OCI-LY7 (cell line): ENCODE data around the gene DLGAP3. TPM values are rescaled to one million over a fixed set of nuclear protein-coding genes. Genes with fewer than 3 reads are reported as not detected.

Source experiments
- BruUV-seq: library from RNA; stranded (reverse); fragments of 400-500 nt; replicated peaks from 2 replicates; lab custom pipeline; 2021; lab: Mats Ljungman, UMichigan
- CTCF ChIA-PET: fragments of 300-600 bp; sonication (Branson Sonifier 250); formaldehyde crosslinking; loops from one replicate; lab custom pipeline; 2022; ENCODE audit warnings: antibody characterized with exemption; ENCODE audit not compliant: unreplicated experiment; lab: Charles Lee
- POLR2A ChIA-PET: fragments of 300-600 bp; sonication (Branson Sonifier 250); formaldehyde crosslinking; loops from one replicate; lab custom pipeline; 2022; ENCODE audit warnings: antibody characterized with exemption; lab: Charles Lee
- DNase-seq: peaks from one replicate; pipeline ENCODE4 v3.0.0-alpha.2; 2015; ENCODE audit warnings: low spot score
- H2AFZ ChIP-seq: fragments of 200-600 bp; sonication (generic), shearing (Covaris generic); 2 replicates; pipeline ENCODE4 v1.6.1; 2014; ENCODE audit warnings: mild to moderate bottlenecking, antibody characterized with exemption, low read length, moderate library complexity
- H3K27ac ChIP-seq: fragments of 200-600 bp; sonication (generic); 2 replicates; pipeline ENCODE4 v1.5.1; 2014; ENCODE audit warnings: mixed run types, low read depth, mild to moderate bottlenecking, moderate library complexity, low read length, inconsistent platforms; ENCODE audit not compliant: poor library complexity, severe bottlenecking
- H3K36me3 ChIP-seq: fragments of 200-600 bp; sonication (generic); 2 replicates; pipeline ENCODE4 v1.6.1; 2014; ENCODE audit warnings: mild to moderate bottlenecking, antibody characterized with exemption, low read length, moderate library complexity, mixed read lengths; ENCODE audit not compliant: insufficient read depth
- H3K4me1 ChIP-seq: fragments of 200-600 bp; sonication (generic); 2 replicates; pipeline ENCODE4 v1.5.1; 2014; ENCODE audit warnings: mild to moderate bottlenecking, low read length; ENCODE audit not compliant: insufficient read depth, poor library complexity, severe bottlenecking
- H3K4me2 ChIP-seq: fragments of 200-600 bp; sonication (generic); 2 replicates; pipeline ENCODE4 v1.6.1; 2014; ENCODE audit warnings: mild to moderate bottlenecking, low read length
- H3K4me3 ChIP-seq: fragments of 200-600 bp; sonication (generic); 2 replicates; pipeline ENCODE4 v1.5.1; 2014; ENCODE audit warnings: mild to moderate bottlenecking, low read depth, low read length; ENCODE audit not compliant: poor library complexity, severe bottlenecking
- H3K79me2 ChIP-seq: fragments of 200-600 bp; sonication (generic); 2 replicates; pipeline ENCODE4 v1.6.1; 2016; ENCODE audit warnings: low read depth, mild to moderate bottlenecking, low read length, moderate library complexity, mixed read lengths; ENCODE audit not compliant: insufficient read depth
- H3K9me2 ChIP-seq: fragments of 200-600 bp; sonication (generic); 2 replicates; pipeline ENCODE4 v1.6.1; 2016; ENCODE audit warnings: mild to moderate bottlenecking, low read length, mixed read lengths; ENCODE audit not compliant: insufficient read depth
- H3K9me3 ChIP-seq: fragments of 200-600 bp; sonication (generic); 2 replicates; pipeline ENCODE4 v1.6.1; 2014; ENCODE audit warnings: mild to moderate bottlenecking, mixed run types, low read length, mixed read lengths
- H4K20me1 ChIP-seq: fragments of 200-600 bp; sonication (generic); 2 replicates; pipeline ENCODE4 v1.6.1; 2014; ENCODE audit warnings: mild to moderate bottlenecking, antibody characterized with exemption, low read length, moderate library complexity, mixed read lengths; ENCODE audit not compliant: insufficient read depth
- EZH2phosphoT487 ChIP-seq: fragments of 200-600 bp; sonication (generic); IDR thresholded peaks from 2 replicates; pipeline ENCODE4 v1.6.1; 2018; ENCODE audit warnings: low read depth, borderline replicate concordance, mild to moderate bottlenecking, mixed run types, antibody characterized with exemption, low read length, moderate library complexity, mixed read lengths
- intact Hi-C: fragments of 100-400 bp; cut with micrococcal nuclease; formaldehyde crosslinking; loops from one replicate; pipeline ENCODE4 v1.10.0; 2022; ENCODE audit not compliant: unreplicated experiment
- total RNA-seq, 2 experiments: library from RNA; depleted of rRNA in 1 of 2; stranded (reverse); fragments of >200 nt in 1 of 2; shearing (Covaris generic) in 1 of 2; gene quantifications; 2 replicates each; pipeline ENCODE4 v1.2.3, GENCODE V29; 2014 to 2022
- TF ChIP-seq, protein P1 (sequence below): fragments of 200-600 bp; sonication (generic); conservative IDR thresholded peaks from 2 replicates; pipeline ENCODE4 v1.5.1; 2014; ENCODE audit warnings: mild to moderate bottlenecking, antibody characterized with exemption, low read length, moderate library complexity, mixed read lengths

Gene DLGAP3
- total RNA-seq, 2 experiments from 2014 or later: 0.44 to 0.47 TPM

GRCh38 chr1:34858901-34859445 lies 70.5 kb downstream of the DLGAP3 start:
- H2AFZ ChIP-seq: peak overlapping the region; percentile 95
- no TSS peak for BruUV-seq
- peak; percentile 11 for DNase-seq

DNA sequence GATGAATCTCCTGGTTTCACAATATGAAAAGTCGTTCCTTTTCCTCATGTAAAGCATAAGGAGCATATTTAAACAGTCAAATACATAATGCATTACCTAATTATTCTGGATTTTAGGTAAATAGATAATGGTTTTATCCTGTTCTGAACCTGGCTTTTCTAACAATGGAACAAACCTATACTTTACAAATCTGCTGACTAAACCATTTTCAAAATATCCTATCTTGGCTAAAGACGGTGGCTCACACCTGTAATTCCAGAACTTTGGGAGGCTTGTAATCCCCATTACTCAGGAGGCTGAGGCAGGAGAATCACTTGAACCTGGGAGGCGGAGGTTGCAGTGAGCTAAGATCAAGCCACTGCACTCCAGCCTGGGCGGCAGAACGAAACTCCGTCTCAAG lies 72.8 kb downstream of the DLGAP3 start:
- peaks cover 3% of the 10 kb centered on the region; the same call in 1 of the 2 replicates for H4K20me1 ChIP-seq
- no peak for DNase-seq
- TF ChIP-seq, protein P1, sequence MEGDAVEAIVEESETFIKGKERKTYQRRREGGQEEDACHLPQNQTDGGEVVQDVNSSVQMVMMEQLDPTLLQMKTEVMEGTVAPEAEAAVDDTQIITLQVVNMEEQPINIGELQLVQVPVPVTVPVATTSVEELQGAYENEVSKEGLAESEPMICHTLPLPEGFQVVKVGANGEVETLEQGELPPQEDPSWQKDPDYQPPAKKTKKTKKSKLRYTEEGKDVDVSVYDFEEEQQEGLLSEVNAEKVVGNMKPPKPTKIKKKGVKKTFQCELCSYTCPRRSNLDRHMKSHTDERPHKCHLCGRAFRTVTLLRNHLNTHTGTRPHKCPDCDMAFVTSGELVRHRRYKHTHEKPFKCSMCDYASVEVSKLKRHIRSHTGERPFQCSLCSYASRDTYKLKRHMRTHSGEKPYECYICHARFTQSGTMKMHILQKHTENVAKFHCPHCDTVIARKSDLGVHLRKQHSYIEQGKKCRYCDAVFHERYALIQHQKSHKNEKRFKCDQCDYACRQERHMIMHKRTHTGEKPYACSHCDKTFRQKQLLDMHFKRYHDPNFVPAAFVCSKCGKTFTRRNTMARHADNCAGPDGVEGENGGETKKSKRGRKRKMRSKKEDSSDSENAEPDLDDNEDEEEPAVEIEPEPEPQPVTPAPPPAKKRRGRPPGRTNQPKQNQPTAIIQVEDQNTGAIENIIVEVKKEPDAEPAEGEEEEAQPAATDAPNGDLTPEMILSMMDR: no peak
- no peak overlapping the region for H3K4me3 ChIP-seq
- H3K36me3 ChIP-seq: peaks cover 44% of the 10 kb centered on the region
- H2AFZ ChIP-seq: no peak overlapping the region
- H3K27ac ChIP-seq: no peak overlapping the region
- H3K4me2 ChIP-seq: no peak overlapping the region
- H3K79me2 ChIP-seq: peaks cover 28% of the 10 kb centered on the region
- BruUV-seq: no TSS peak
- POLR2A ChIA-PET: no interaction called here
- CTCF ChIA-PET: no interaction called here
- intact Hi-C loops: loop anchor here (5.0 to 10.0 kb wide), 2 partner anchors 128 to 336 kb away; partner anchors contain the start of genes SFPQ and TMEM35B
- H3K4me1 ChIP-seq: peaks cover 17% of the 10 kb centered on the region
- no peaks in the 10 kb centered on the region for H3K9me3 ChIP-seq
- no peaks in the 10 kb centered on the region for H3K9me2 ChIP-seq

More at GRCh38 chr1:34858901-34859445, 70.5 kb downstream of the DLGAP3 start:
- TF ChIP-seq, protein P1: no peak
- no peak for TF ChIP-seq EZH2phosphoT487
- H3K36me3 ChIP-seq: peaks cover 24% of the 10 kb centered on the region
- H3K27ac ChIP-seq: peak overlapping the region; percentile 26
- peak overlapping the region; percentile 95 for H3K4me3 ChIP-seq
- H3K4me2 ChIP-seq: peak overlapping the region; percentile 77
- intact Hi-C loops: loop anchor here (2.0 to 10.0 kb wide), 3 partner anchors 126 to 333 kb away; partner anchors contain the start of genes SFPQ, TMEM35B and ZMYM1
- H3K79me2 ChIP-seq: peaks cover 28% of the 10 kb centered on the region
- H3K9me3 ChIP-seq: no peaks in the 10 kb centered on the region
- H3K4me1 ChIP-seq: peaks cover 17% of the 10 kb centered on the region
- no peaks in the 10 kb centered on the region for H3K9me2 ChIP-seq
- H4K20me1 ChIP-seq: no peaks in the 10 kb centered on the region
- ChIA-PET CTCF (no interaction called here), POLR2A (no interaction called here)

DNA sequence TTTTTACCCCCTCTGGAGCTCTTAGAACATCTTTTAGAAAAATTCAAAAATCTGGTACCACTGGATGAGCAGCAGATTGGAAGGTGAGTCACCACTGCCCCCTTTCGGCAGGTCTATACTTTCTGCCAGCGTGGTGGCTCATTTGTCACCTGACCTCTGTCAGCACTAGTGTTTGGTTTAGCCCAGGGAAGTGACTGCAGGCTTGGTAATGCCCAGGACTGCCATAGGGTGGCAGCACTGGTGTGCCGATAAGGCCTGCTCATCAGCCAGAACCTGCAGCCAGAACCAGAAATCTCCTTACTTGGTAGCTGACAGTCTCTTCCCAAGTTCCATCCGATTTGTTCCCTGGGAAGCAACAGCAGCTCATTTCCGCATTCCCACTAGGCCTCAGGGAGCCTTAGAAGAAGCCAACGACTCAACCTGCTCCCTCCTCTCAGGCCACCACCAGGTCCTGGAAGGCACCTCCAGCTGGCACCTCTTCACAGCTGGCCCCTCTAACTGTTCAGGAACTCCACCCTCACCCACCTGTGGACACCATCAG lies 76.7 kb downstream of the DLGAP3 start:
- intact Hi-C loops: loop anchor here (1.0 to 10.0 kb wide), 2 partner anchors 66 to 132 kb away; partner anchors contain the start of gene TMEM35B
- no peak overlapping the region for H3K27ac ChIP-seq
- POLR2A ChIA-PET: interaction anchor here (0.6 to 0.9 kb wide), 3 partner anchors 8 to 132 kb away, joined by 3 read pairs; no protein-coding TSS in a partner anchor

More for the DNA sequence above, 76.7 kb downstream of the DLGAP3 start:
- Histone ChIP-seq H3K79me2 (peaks cover 11% of the 10 kb centered on the region; the same call in 1 of the 2 replicates), H3K4me1 (no peaks in the 10 kb centered on the region), H3K9me2 (no peaks in the 10 kb centered on the region), H3K4me2 (no peak overlapping the region), H4K20me1 (peaks cover 3% of the 10 kb centered on the region; the same call in 1 of the 2 replicates), H2AFZ (no peak overlapping the region), H3K4me3 (no peak overlapping the region), H3K9me3 (no peaks in the 10 kb centered on the region), H3K36me3 (peaks cover 62% of the 10 kb centered on the region)
- peak; percentile 91 for DNase-seq
- CTCF ChIA-PET: interaction anchor here (0.7 to 1.1 kb wide), 2 partner anchors 8 to 13 kb away, joined by 3 read pairs; no protein-coding TSS in a partner anchor
- no peak for TF ChIP-seq EZH2phosphoT487
- TF ChIP-seq, protein P1: peak; percentile 99
- BruUV-seq: no TSS peak
